GM23338 (cell line): ENCODE results near the gene CTXN1. TPM values are rescaled to one million over a fixed set of nuclear protein-coding genes. Genes with fewer than 3 reads are reported as not detected.
A peak's percentile ranks its signal among the peaks of the same experiment; 100 is the strongest.

ENCODE experiments used
- ATAC-seq: fragments of 200-7000 bp; cut with Tn5 transposase; 3 replicates; pipeline ENCODE4 v1.9.1; 2020
- DNase-seq: peaks from one replicate; pipeline ENCODE4 v3.0.0-alpha.2; 2015; ENCODE audit warnings: low spot score
- H2AFZ ChIP-seq: fragments of 200-600 bp; sonication (generic); 2 replicates; pipeline ENCODE4 v1.8.0; 2016; ENCODE audit warnings: antibody characterized with exemption, mild to moderate bottlenecking, moderate library complexity
- H3F3A ChIP-seq: fragments of 200-600 bp; sonication (generic); replicated peaks from 2 replicates; pipeline ENCODE4 v1.8.0; 2017; ENCODE audit warnings: antibody characterized with exemption, mixed run types, low read depth
- H3K27ac ChIP-seq: fragments of 200-600 bp; sonication (generic); 2 replicates; pipeline ENCODE4 v1.6.1; 2016; ENCODE audit warnings: low read depth
- H3K27me3 ChIP-seq: fragments of 200-600 bp; sonication (generic); 2 replicates; pipeline ENCODE4 v1.8.0; 2016; ENCODE audit warnings: mild to moderate bottlenecking, mixed run types, moderate library complexity; ENCODE audit not compliant: insufficient read depth
- H3K36me3 ChIP-seq: fragments of 200-600 bp; sonication (generic); 2 replicates; pipeline ENCODE4 v1.8.0; 2016; ENCODE audit warnings: mild to moderate bottlenecking; ENCODE audit not compliant: insufficient read depth
- H3K4me1 ChIP-seq: fragments of 200-600 bp; sonication (generic); 2 replicates; pipeline ENCODE4 v1.8.0; 2016; ENCODE audit warnings: mild to moderate bottlenecking, moderate library complexity; ENCODE audit not compliant: insufficient read depth
- H3K4me2 ChIP-seq: fragments of 200-600 bp; sonication (generic); 2 replicates; pipeline ENCODE4 v1.7.1; 2017; ENCODE audit warnings: mixed run types
- H3K4me3 ChIP-seq: fragments of 200-600 bp; sonication (generic); 2 replicates; pipeline ENCODE4 v1.6.1; 2016; ENCODE audit warnings: mixed run types
- H3K79me2 ChIP-seq: fragments of 200-600 bp; sonication (generic); replicated peaks from 2 replicates; pipeline ENCODE4 v1.8.0; 2017; ENCODE audit warnings: mild to moderate bottlenecking; ENCODE audit not compliant: insufficient read depth
- H3K9me2 ChIP-seq: fragments of 200-600 bp; sonication (generic); 2 replicates; pipeline ENCODE4 v1.8.0; 2017; ENCODE audit not compliant: insufficient read depth
- H4K20me1 ChIP-seq: fragments of 200-600 bp; sonication (generic); replicated peaks from 2 replicates; pipeline ENCODE4 v1.8.0; 2017; ENCODE audit warnings: mild to moderate bottlenecking; ENCODE audit not compliant: insufficient read depth
- H3K27ac Mint-ChIP-seq: 2 replicates; pipeline ENCODE4 v1.8.0; 2020; ENCODE audit warnings: inconsistent platforms, mild to moderate bottlenecking, moderate library complexity, mixed read lengths
- H3K27me3 Mint-ChIP-seq: 3 replicates; pipeline ENCODE4 v1.8.0; 2022; ENCODE audit warnings: low read depth, mild to moderate bottlenecking, moderate library complexity, mixed read lengths, inconsistent platforms; ENCODE audit not compliant: insufficient read depth, poor library complexity
- H3K36me3 Mint-ChIP-seq: 3 replicates; pipeline ENCODE4 v1.8.0; 2021; ENCODE audit warnings: low read depth, mild to moderate bottlenecking, inconsistent platforms, moderate library complexity, mixed read lengths
- H3K4me1 Mint-ChIP-seq: 3 replicates; pipeline ENCODE4 v1.8.0; 2020; ENCODE audit warnings: mild to moderate bottlenecking, inconsistent platforms, mixed read lengths
- H3K4me3 Mint-ChIP-seq: 3 replicates; pipeline ENCODE4 v1.8.0; 2021; ENCODE audit warnings: moderate library complexity, mild to moderate bottlenecking, inconsistent platforms, mixed read lengths
- H3K9me3 Mint-ChIP-seq: 3 replicates; pipeline ENCODE4 v1.8.0; 2020; ENCODE audit warnings: moderate library complexity, mild to moderate bottlenecking, inconsistent platforms, mixed read lengths
- CTCF ChIP-seq, 2 experiments: fragments of 200-600 bp in 1 of 2; sonication (generic) in 1 of 2; conservative IDR thresholded peaks; 2 replicates each; pipeline versions ENCODE4 v1.5.1 to v1.6.1; 2016 to 2017; ENCODE audit warnings: antibody characterized with exemption in 2 of 2, low read depth in 2 of 2, mild to moderate bottlenecking in 2 of 2, moderate library complexity in 1 of 2
- EZH2 ChIP-seq: fragments of 200-600 bp; sonication (generic); IDR thresholded peaks from one replicate; pipeline ENCODE4 v1.8.0; 2017; ENCODE audit warnings: antibody characterized with exemption, mild to moderate bottlenecking, low read depth; ENCODE audit not compliant: unreplicated experiment
- POLR2AphosphoS5 ChIP-seq: IDR thresholded peaks from 2 replicates; pipeline ENCODE4 v1.6.1; 2016; ENCODE audit warnings: antibody characterized with exemption, low read depth
- STAT1 ChIP-seq: IDR thresholded peaks from one replicate; pipeline ENCODE4 v1.6.1; 2016; ENCODE audit warnings: antibody characterized with exemption; ENCODE audit not compliant: unreplicated experiment
- polyA plus RNA-seq: library from polyadenylated mRNA; unstranded; fragments of >200 nt; fragmentation: Nextera tagmentation; extraction: Ambion mirVana; gene quantifications from 2 replicates; pipeline ENCODE4 v1.2.1, GENCODE V29; 2016
- total RNA-seq: library from RNA; depleted of rRNA; stranded (reverse); fragments of >200 nt; shearing (Covaris generic); gene quantifications from 2 replicates; pipeline ENCODE4 v1.2.3, GENCODE V29; 2014
- TF ChIP-seq, protein P1 (sequence below): fragments of 250-450 bp; sonication (Bioruptor Pico); IDR thresholded peaks from 2 replicates; pipeline ENCODE4 v1.5.0; 2020; ENCODE audit warnings: mild to moderate bottlenecking, moderate library complexity

Gene CTXN1
- total and polyA plus RNA-seq, 2 experiments from 2014 or later: 22.5 to 52.4 TPM

GRCh38 chr19:7916955-7917266, 9.0 kb downstream of the CTXN1 start:
- Histone ChIP-seq H2AFZ (peak overlapping the region; percentile 88), H3K27me3 (peaks cover 57% of the 10 kb centered on the region), H3K4me1 (no peaks in the 10 kb centered on the region; the same call in 1 of the 2 replicates), H3K4me3 (peak overlapping the region; percentile 64), H4K20me1 (peaks cover 14% of the 10 kb centered on the region; the same call in 1 of the 2 replicates), H3K27ac (no peak overlapping the region), H3K9me2 (no peaks in the 10 kb centered on the region), H3K4me2 (peak overlapping the region; percentile 91), H3K36me3 (no peaks in the 10 kb centered on the region), H3K79me2 (no peaks in the 10 kb centered on the region), H3F3A (peaks cover 26% of the 10 kb centered on the region)
- Mint-ChIP-seq H3K27ac (no peak overlapping the region), H3K4me1 (peaks cover 15% of the 10 kb centered on the region), H3K27me3 (peaks cover 51% of the 10 kb centered on the region), H3K36me3 (peaks cover 10% of the 10 kb centered on the region), H3K4me3 (peak overlapping the region; percentile 85), H3K9me3 (peaks cover 2% of the 10 kb centered on the region; the same call in 1 of the 3 replicates)
- TF ChIP-seq, protein P1, sequence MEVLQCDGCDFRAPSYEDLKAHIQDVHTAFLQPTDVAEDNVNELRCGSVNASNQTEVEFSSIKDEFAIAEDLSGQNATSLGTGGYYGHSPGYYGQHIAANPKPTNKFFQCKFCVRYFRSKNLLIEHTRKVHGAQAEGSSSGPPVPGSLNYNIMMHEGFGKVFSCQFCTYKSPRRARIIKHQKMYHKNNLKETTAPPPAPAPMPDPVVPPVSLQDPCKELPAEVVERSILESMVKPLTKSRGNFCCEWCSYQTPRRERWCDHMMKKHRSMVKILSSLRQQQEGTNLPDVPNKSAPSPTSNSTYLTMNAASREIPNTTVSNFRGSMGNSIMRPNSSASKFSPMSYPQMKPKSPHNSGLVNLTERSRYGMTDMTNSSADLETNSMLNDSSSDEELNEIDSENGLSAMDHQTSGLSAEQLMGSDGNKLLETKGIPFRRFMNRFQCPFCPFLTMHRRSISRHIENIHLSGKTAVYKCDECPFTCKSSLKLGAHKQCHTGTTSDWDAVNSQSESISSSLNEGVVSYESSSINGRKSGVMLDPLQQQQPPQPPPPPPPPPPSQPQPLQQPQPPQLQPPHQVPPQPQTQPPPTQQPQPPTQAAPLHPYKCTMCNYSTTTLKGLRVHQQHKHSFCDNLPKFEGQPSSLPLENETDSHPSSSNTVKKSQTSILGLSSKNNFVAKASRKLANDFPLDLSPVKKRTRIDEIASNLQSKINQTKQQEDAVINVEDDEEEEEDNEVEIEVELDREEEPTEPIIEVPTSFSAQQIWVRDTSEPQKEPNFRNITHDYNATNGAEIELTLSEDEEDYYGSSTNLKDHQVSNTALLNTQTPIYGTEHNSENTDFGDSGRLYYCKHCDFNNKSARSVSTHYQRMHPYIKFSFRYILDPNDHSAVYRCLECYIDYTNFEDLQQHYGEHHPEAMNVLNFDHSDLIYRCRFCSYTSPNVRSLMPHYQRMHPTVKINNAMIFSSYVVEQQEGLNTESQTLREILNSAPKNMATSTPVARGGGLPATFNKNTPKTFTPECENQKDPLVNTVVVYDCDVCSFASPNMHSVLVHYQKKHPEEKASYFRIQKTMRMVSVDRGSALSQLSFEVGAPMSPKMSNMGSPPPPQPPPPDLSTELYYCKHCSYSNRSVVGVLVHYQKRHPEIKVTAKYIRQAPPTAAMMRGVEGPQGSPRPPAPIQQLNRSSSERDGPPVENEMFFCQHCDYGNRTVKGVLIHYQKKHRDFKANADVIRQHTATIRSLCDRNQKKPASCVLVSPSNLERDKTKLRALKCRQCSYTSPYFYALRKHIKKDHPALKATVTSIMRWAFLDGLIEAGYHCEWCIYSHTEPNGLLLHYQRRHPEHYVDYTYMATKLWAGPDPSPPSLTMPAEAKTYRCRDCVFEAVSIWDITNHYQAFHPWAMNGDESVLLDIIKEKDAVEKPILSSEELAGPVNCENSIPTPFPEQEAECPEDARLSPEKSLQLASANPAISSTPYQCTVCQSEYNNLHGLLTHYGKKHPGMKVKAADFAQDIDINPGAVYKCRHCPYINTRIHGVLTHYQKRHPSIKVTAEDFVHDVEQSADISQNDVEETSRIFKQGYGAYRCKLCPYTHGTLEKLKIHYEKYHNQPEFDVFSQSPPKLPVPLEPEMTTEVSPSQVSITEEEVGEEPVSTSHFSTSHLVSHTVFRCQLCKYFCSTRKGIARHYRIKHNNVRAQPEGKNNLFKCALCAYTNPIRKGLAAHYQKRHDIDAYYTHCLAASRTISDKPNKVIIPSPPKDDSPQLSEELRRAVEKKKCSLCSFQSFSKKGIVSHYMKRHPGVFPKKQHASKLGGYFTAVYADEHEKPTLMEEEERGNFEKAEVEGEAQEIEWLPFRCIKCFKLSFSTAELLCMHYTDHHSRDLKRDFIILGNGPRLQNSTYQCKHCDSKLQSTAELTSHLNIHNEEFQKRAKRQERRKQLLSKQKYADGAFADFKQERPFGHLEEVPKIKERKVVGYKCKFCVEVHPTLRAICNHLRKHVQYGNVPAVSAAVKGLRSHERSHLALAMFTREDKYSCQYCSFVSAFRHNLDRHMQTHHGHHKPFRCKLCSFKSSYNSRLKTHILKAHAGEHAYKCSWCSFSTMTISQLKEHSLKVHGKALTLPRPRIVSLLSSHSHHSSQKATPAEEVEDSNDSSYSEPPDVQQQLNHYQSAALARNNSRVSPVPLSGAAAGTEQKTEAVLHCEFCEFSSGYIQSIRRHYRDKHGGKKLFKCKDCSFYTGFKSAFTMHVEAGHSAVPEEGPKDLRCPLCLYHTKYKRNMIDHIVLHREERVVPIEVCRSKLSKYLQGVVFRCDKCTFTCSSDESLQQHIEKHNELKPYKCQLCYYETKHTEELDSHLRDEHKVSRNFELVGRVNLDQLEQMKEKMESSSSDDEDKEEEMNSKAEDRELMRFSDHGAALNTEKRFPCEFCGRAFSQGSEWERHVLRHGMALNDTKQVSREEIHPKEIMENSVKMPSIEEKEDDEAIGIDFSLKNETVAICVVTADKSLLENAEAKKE (CRISPR knock-in tag): no peak
- peak; percentile 69 for TF ChIP-seq EZH2
- DNase-seq (peak; percentile 47), ATAC-seq (no peak)

- H3K4me1 Mint-ChIP-seq: peaks cover 15% of the 10 kb centered on the region
- Histone ChIP-seq H3K4me2 (peak overlapping the region; percentile 91), H3K27ac (no peak overlapping the region), H3K36me3 (no peaks in the 10 kb centered on the region), H3K4me3 (peak overlapping the region; percentile 64), H3K79me2 (no peaks in the 10 kb centered on the region), H2AFZ (peak overlapping the region; percentile 88), H3K9me2 (no peaks in the 10 kb centered on the region), H4K20me1 (peaks cover 8% of the 10 kb centered on the region; the same call in 1 of the 2 replicates), H3K27me3 (peaks cover 57% of the 10 kb centered on the region), H3F3A (peaks cover 21% of the 10 kb centered on the region), H3K4me1 (no peaks in the 10 kb centered on the region; the same call in 1 of the 2 replicates)
- peaks cover 52% of the 10 kb centered on the region for H3K27me3 Mint-ChIP-seq
- peak; percentile 13 for ATAC-seq
- no peak overlapping the region for H3K27ac Mint-ChIP-seq
- H3K36me3 Mint-ChIP-seq: peaks cover 10% of the 10 kb centered on the region
- peak; percentile 71 for DNase-seq
- H3K4me3 Mint-ChIP-seq: peak overlapping the region; percentile 85
- peaks cover 2% of the 10 kb centered on the region; the same call in 1 of the 3 replicates for H3K9me3 Mint-ChIP-seq
- TF ChIP-seq STAT1: no peak
- TF ChIP-seq CTCF (conservative IDR thresholded peaks at IDR 0.05; ENCODE audit: low read depth in 2 of 2): peak; percentile 23 to 31; a peak in 3 of 4 replicates
- TF ChIP-seq EZH2: peak; percentile 17
- 0 out of 2 replicates have a peak, but pooled peaks have one; percentile 11 for TF ChIP-seq POLR2AphosphoS5
Observed at GRCh38 chr19:7916103-7916954, 9.6 kb downstream of the CTXN1 start.
